ENCODE measurements around the gene MAPKAPK2.

DNA sequence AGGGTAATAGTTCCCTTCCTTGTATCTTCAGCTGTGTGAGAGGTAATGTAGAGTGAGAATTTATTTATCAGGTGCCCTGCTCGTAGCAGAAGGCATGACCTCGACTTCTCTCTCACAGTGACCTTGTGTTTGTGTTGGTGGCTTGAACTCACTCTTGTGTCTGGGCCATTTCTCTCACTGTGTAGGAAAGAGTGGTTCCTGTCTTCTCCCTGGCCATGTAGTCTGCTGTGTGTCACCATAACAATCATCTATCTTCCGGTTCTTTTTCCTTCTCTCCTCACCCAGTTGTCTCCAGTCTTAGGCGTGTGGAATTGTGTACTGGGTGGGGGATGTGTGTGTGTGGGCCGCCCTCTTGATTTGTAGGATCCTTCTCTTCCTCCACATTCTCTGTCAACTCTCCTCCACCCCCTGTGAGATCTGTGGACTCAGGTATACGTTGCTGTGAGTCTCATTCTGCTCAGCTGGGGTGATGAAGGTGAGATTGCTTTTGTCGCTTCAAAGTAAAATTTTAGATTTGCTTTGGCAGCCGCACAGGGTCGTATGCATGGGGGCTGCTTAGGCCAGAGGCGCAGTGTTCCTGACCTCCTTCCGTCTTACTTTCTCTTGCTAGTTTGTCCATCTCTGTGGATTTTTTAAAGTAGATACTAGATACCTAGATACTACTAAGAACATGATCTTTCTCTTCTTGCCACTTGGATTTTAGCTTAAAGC is 31.6 kb downstream of the MAPKAPK2 start:
- no peak for TF ChIP-seq EZH2 (IDR thresholded peaks at IDR 0.05; ENCODE audit: borderline replicate concordance, low read length)
- TF ChIP-seq, protein P1, sequence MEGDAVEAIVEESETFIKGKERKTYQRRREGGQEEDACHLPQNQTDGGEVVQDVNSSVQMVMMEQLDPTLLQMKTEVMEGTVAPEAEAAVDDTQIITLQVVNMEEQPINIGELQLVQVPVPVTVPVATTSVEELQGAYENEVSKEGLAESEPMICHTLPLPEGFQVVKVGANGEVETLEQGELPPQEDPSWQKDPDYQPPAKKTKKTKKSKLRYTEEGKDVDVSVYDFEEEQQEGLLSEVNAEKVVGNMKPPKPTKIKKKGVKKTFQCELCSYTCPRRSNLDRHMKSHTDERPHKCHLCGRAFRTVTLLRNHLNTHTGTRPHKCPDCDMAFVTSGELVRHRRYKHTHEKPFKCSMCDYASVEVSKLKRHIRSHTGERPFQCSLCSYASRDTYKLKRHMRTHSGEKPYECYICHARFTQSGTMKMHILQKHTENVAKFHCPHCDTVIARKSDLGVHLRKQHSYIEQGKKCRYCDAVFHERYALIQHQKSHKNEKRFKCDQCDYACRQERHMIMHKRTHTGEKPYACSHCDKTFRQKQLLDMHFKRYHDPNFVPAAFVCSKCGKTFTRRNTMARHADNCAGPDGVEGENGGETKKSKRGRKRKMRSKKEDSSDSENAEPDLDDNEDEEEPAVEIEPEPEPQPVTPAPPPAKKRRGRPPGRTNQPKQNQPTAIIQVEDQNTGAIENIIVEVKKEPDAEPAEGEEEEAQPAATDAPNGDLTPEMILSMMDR (IDR thresholded peaks at IDR 0.05; ENCODE audit: low read length): no peak

Measured in OCI-LY1 (cell line).